Kidney epithelial cell (primary cell): ENCODE measurements around the gene MOB1B. TPM values are rescaled to one million over a fixed set of nuclear protein-coding genes. Genes with fewer than 3 reads are reported as not detected.

Source experiments
- DNase-seq: peaks from one replicate; pipeline ENCODE4 v3.0.0-alpha.2; 2010; ENCODE audit warnings: low read depth
- H3K27me3 ChIP-seq: 2 replicates; pipeline ENCODE4 v1.6.0; 2011; ENCODE audit warnings: low read length; ENCODE audit not compliant: control insufficient read depth, insufficient read depth
- H3K36me3 ChIP-seq: 2 replicates; pipeline ENCODE4 v1.5.1; 2011; ENCODE audit warnings: low read length; ENCODE audit not compliant: control insufficient read depth, insufficient read depth
- H3K4me3 ChIP-seq: 2 replicates; pipeline ENCODE4 v1.5.1; 2011; ENCODE audit warnings: low read depth, mild to moderate bottlenecking, control low read depth, low read length
- total RNA-seq: library from RNA; depleted of rRNA; stranded (reverse); fragments of >200 nt; gene quantifications from 2 replicates; pipeline ENCODE4 v1.2.3, GENCODE V29; 2015
- TF ChIP-seq, protein P1 (sequence below): IDR thresholded peaks from 2 replicates; pipeline ENCODE4 v1.5.1; 2011; ENCODE audit warnings: mild to moderate bottlenecking, moderate library complexity, low read length, control low read depth, inconsistent platforms; ENCODE audit not compliant: insufficient read depth, poor library complexity, severe bottlenecking

Gene MOB1B
- total RNA-seq, 1 donor from 2014 or later, result 19.4 TPM

DNA sequence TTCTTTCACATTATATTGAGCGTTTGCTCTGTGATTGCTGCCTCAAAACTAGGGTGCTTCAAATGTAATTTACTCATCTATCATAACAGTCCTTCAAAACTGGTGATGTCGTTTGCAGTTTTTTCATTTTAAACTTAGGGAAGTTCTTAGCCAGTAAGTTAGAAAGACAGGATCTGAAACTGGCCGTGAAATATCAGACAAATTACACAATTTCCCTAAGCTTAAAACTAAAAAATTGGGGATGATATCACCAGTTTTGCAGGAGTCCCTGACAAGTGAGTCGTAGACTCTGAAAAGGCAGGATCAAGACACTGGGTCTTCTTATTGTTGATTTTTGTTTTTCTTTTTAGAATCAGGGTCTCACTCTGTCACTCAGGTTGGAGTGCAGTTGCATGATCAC, 44.8 kb downstream of the MOB1B start:
- TF ChIP-seq, protein P1, sequence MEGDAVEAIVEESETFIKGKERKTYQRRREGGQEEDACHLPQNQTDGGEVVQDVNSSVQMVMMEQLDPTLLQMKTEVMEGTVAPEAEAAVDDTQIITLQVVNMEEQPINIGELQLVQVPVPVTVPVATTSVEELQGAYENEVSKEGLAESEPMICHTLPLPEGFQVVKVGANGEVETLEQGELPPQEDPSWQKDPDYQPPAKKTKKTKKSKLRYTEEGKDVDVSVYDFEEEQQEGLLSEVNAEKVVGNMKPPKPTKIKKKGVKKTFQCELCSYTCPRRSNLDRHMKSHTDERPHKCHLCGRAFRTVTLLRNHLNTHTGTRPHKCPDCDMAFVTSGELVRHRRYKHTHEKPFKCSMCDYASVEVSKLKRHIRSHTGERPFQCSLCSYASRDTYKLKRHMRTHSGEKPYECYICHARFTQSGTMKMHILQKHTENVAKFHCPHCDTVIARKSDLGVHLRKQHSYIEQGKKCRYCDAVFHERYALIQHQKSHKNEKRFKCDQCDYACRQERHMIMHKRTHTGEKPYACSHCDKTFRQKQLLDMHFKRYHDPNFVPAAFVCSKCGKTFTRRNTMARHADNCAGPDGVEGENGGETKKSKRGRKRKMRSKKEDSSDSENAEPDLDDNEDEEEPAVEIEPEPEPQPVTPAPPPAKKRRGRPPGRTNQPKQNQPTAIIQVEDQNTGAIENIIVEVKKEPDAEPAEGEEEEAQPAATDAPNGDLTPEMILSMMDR, result no peak
- H3K27me3 ChIP-seq, result no peaks in the 10 kb centered on the region
- H3K36me3 ChIP-seq, result no peaks in the 10 kb centered on the region
- no peak for DNase-seq
- H3K4me3 ChIP-seq, result no peak overlapping the region

DNA sequence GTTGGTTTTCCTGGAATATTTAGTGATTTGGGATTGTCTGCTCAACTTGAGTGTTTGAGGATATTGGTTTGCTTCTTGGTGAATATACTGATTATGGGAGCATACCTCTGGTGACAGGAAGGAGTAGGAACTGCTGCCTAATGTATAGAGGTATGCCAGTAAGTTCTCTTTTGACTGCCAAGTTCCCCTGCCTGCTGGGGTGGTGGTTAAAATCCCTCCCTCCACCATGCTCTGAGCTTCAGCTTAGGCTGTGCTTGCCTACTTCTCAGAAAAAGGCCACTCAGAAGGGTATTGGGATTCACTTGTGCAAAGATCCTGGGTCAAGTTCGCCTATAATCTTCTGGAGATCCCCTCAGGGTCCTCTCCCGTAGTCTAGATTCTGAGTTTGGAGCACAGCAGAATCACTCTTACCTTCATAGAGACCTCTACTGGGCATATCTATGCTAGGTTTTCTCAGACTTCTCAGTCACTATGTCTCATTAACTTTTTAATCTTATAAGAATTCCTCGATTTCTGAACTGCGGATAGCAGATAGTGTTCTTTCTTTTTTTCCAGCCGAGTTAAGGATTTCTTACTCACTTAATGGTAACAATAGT, 46.6 kb downstream of the MOB1B start:
- TF ChIP-seq, protein P1, result no peak

DNA sequence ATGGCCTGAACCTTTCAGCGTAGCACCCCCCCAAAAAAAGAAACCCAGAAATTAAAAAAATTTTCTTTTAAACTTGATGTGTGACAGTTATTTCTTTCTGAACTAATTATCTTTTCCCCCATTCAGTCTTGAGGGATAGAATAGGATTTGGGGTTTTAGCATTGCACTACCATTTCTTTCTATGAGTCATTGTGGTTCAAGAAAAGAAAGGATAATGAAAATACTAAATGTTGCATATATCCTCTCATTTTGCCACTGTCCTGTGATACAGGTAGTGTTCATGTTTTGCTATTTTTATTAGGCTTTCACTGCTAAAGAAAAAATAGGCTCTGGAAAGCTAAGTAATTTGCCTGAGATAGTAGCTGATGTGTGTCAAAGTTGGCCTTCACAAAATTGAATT, 51.9 kb downstream of the MOB1B start:
- TF ChIP-seq, protein P1, result no peak
- no peaks in the 10 kb centered on the region for H3K36me3 ChIP-seq
- DNase-seq, result no peak
- H3K4me3 ChIP-seq, result no peak overlapping the region
- no peaks in the 10 kb centered on the region for H3K27me3 ChIP-seq

More for the DNA sequence above, 46.6 kb downstream of the MOB1B start:
- no peaks in the 10 kb centered on the region for H3K36me3 ChIP-seq
- no peak for DNase-seq
- H3K4me3 ChIP-seq, result no peak overlapping the region
- H3K27me3 ChIP-seq, result no peaks in the 10 kb centered on the region

DNA sequence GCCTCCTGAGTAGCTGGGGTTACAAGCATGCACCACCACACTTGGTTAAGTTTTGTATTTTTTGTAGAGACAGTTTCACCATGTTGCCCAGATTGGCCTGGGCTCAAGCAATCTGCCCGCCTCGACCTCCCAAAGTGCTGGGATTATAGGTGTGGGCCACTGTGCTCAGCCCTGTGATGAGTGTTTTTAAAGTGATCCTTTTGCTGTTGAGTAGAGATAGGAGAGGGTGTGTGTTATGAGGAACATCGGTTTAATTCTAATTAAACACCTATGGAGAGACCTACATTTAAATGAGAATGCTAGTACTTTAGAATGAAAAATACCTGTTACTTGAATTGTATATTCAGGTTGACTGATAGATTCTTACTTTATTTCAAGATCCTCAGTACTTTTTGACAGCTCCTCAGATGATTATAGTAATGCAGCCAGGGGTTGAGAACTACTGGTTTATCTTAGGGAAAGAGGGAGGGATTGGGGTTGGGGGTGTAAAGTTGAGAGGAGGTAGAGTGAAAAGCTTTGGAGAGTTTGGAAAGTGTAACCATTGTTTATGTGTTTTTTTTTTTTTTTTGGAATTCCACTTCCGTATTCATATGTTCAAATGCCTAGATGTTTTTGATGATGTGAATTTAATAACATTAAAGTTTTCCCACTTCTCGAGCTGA, 54.5 kb downstream of the MOB1B start:
- no peaks in the 10 kb centered on the region for H3K27me3 ChIP-seq
- TF ChIP-seq, protein P1, result no peak
- DNase-seq, result no peak
- H3K4me3 ChIP-seq, result no peak overlapping the region
- H3K36me3 ChIP-seq, result no peaks in the 10 kb centered on the region

DNA sequence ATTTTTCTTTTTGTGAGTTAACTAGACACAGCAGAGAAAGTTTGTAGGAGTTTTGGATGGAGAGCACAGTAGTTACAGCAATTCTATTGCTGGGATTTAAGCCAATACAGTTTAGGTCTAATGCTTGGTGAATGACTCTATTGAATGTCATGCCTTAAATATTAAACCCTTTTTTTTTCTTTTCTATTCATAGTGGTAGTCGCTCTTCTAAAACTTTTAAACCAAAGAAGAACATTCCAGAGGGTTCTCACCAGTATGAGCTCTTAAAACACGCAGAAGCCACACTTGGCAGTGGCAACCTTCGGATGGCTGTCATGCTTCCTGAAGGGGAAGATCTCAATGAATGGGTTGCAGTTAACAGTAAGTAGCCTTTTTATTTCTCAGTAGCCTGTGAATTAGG, 56.5 kb downstream of the MOB1B start:
- TF ChIP-seq, protein P1, result no peak
- Histone ChIP-seq H3K4me3 (no peak overlapping the region), H3K36me3 (no peaks in the 10 kb centered on the region), H3K27me3 (no peaks in the 10 kb centered on the region)
- DNase-seq, result no peak

DNA sequence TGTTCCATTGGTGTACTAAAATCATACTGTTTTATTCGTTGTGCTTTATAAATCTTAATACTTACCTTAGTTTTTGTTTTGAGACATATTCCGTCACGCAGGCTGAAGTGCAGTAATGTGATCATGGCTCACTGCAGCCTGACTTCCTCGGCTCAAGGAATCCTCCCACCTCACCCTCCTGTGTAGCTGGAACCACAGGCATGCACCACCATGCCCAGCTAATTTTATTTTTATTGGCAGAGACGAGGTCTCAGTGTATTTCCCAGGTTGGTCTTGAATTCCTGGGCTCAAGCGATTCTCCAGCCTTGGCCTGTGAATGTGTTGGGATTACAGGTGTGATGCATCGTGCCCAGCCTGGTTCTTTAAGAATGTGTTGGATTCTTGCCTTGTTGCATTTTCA, 66.9 kb downstream of the MOB1B start:
- Histone ChIP-seq H3K4me3 (no peak overlapping the region), H3K36me3 (no peaks in the 10 kb centered on the region), H3K27me3 (no peaks in the 10 kb centered on the region)
- TF ChIP-seq, protein P1, result no peak
- DNase-seq, result peak; percentile 71
